Panc1 (cell line): Measurements from ENCODE around the gene TERT. TPM values are rescaled to one million over a fixed set of nuclear protein-coding genes. Genes with fewer than 3 reads are reported as not detected.

Source experiments
- ATAC-seq: fragments of 200-7000 bp; cut with Tn5 transposase; 2 replicates; pipeline ENCODE4 v1.9.1; 2020; ENCODE audit warnings: mild to moderate bottlenecking, moderate library complexity
- BruUV-seq: library from RNA; stranded (reverse); fragments of 400-500 nt; replicated peaks from 2 replicates; lab custom pipeline; 2021; lab: Mats Ljungman, UMichigan
- CTCF ChIA-PET: fragments of 300-600 bp; sonication (Branson Sonifier 250); formaldehyde crosslinking; loops from one replicate; lab custom pipeline; 2022; ENCODE audit warnings: antibody characterized with exemption; lab: Charles Lee
- POLR2A ChIA-PET: fragments of 300-600 bp; sonication (Branson Sonifier 250); formaldehyde crosslinking; loops from one replicate; lab custom pipeline; 2022; ENCODE audit warnings: antibody characterized with exemption; lab: Charles Lee
- DNase-seq: peaks from one replicate; pipeline ENCODE4 v3.0.0-alpha.2; 2010; ENCODE audit warnings: low read depth, low spot score
- H3K27ac ChIP-seq: 2 replicates; pipeline ENCODE4 v1.5.1; 2011; ENCODE audit warnings: mild to moderate bottlenecking, low read length, inconsistent platforms
- H3K27me3 ChIP-seq: fragments of 200-500 bp; sonication (Bioruptor generic); 2 replicates; pipeline ENCODE4 v1.6.0; 2014; ENCODE audit warnings: low read length, inconsistent platforms; ENCODE audit not compliant: control insufficient read depth, insufficient read depth
- H3K36me3 ChIP-seq: fragments of 200-500 bp; sonication (Bioruptor generic); 2 replicates; pipeline ENCODE4 v1.5.1; 2014; ENCODE audit warnings: inconsistent platforms, mild to moderate bottlenecking, low read length, moderate library complexity; ENCODE audit not compliant: control insufficient read depth, insufficient read depth
- H3K4me1 ChIP-seq: 2 replicates; pipeline ENCODE4 v1.5.1; 2011; ENCODE audit warnings: inconsistent platforms, mild to moderate bottlenecking, low read length, moderate library complexity; ENCODE audit not compliant: control insufficient read depth, insufficient read depth
- H3K4me3 ChIP-seq, 2 experiments: 2 replicates each; pipeline ENCODE4 v1.5.1; 2011 to 2012; ENCODE audit warnings: low read depth in 2 of 2, low read length in 2 of 2, mild to moderate bottlenecking in 2 of 2, inconsistent platforms in 1 of 2, moderate library complexity in 1 of 2
- H3K9me3 ChIP-seq: fragments of 200-500 bp; sonication (Bioruptor generic); 2 replicates; pipeline ENCODE4 v1.5.1; 2014; ENCODE audit warnings: low read depth, mild to moderate bottlenecking, inconsistent platforms, low read length, moderate library complexity; ENCODE audit not compliant: control insufficient read depth, insufficient read depth
- CTCF ChIP-seq: fragments of 450-650 bp; IDR thresholded peaks from 2 replicates; pipeline ENCODE4 v1.5.1; 2017; ENCODE audit warnings: mild to moderate bottlenecking
- POLR2AphosphoS5 ChIP-seq: IDR thresholded peaks from 2 replicates; pipeline ENCODE4 v1.6.1; 2012; ENCODE audit warnings: mild to moderate bottlenecking, low read depth, low read length, moderate library complexity
- REST ChIP-seq, 2 experiments: IDR thresholded peaks; 2 replicates each; pipeline ENCODE4 v1.6.1; 2011 to 2012; ENCODE audit warnings: low read depth in 2 of 2, control low read depth in 1 of 2, low read length in 1 of 2, mild to moderate bottlenecking in 1 of 2, moderate library complexity in 1 of 2; ENCODE audit not compliant: insufficient read depth in 1 of 2
- SIN3A ChIP-seq: IDR thresholded peaks from 2 replicates; pipeline ENCODE4 v1.6.1; 2012; ENCODE audit warnings: low read depth, mild to moderate bottlenecking, low read length, moderate library complexity, borderline replicate concordance; ENCODE audit not compliant: insufficient read depth
- TCF7L2 ChIP-seq: IDR thresholded peaks from 2 replicates; pipeline ENCODE4 v1.6.1; 2011; ENCODE audit warnings: mild to moderate bottlenecking, low read depth, low read length, inconsistent platforms
- in situ Hi-C: cut with HindIII; loops from 2 replicates; pipeline ENCODE4 v1.10.0; 2016; ENCODE audit warnings: low sequenced_read_pairs, low pct_unique_long_range_greater_than_20kb
- intact Hi-C: fragments of 100-400 bp; cut with micrococcal nuclease; formaldehyde crosslinking; loops from one replicate; pipeline ENCODE4 v1.10.0; 2022; ENCODE audit not compliant: unreplicated experiment
- total RNA-seq: library from RNA; stranded (reverse); gene quantifications from one replicate; pipeline ENCODE4 v1.2.1, GENCODE V29; 2021; ENCODE audit not compliant: unreplicated experiment

Gene TERT
- total RNA-seq, 1 experiment from 2014 or later, result 8.9 TPM

DNA sequence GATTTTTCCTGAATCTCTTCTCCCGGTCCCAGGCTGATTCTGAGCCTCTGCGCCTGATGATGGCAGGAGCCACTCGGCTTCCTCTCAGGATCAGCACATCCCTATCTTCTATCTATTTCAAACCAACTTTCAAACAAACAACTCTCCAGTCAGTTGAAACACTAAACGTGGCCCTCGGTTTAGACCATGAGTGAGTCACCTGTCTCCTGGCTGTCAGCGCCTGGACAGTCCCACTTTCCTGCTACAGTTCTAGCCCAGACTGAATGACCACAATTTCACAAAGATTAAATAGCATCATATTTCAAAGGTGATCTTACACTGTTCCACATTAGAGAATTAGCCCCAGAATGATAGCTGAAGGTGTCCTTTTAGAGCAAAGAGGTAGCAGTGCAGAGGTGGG, 87.3 kb downstream of the TERT start:
- Histone ChIP-seq H3K27ac (no peak overlapping the region), H3K27me3 (no peaks in the 10 kb centered on the region), H3K4me3 (no peak overlapping the region), H3K36me3 (no peaks in the 10 kb centered on the region), H3K9me3 (no peaks in the 10 kb centered on the region), H3K4me1 (no peaks in the 10 kb centered on the region; the same call in none of the 2 replicates)
- BruUV-seq, result no TSS peak
- DNase-seq, result no peak
- TF ChIP-seq TCF7L2, result no peak
- TF ChIP-seq REST (IDR thresholded peaks at IDR 0.05; ENCODE audit: insufficient read depth in 1 of 2, low read depth in 2 of 2, low read length in 1 of 2), result no peak
- no peak for TF ChIP-seq SIN3A
- no peak for TF ChIP-seq CTCF
- TF ChIP-seq POLR2AphosphoS5, result no peak
- POLR2A ChIA-PET, result no interaction called here
- intact Hi-C loops, result no loop called here
- no peak for ATAC-seq
- CTCF ChIA-PET, result no interaction called here
- in situ Hi-C loops, result no loop called here

DNA sequence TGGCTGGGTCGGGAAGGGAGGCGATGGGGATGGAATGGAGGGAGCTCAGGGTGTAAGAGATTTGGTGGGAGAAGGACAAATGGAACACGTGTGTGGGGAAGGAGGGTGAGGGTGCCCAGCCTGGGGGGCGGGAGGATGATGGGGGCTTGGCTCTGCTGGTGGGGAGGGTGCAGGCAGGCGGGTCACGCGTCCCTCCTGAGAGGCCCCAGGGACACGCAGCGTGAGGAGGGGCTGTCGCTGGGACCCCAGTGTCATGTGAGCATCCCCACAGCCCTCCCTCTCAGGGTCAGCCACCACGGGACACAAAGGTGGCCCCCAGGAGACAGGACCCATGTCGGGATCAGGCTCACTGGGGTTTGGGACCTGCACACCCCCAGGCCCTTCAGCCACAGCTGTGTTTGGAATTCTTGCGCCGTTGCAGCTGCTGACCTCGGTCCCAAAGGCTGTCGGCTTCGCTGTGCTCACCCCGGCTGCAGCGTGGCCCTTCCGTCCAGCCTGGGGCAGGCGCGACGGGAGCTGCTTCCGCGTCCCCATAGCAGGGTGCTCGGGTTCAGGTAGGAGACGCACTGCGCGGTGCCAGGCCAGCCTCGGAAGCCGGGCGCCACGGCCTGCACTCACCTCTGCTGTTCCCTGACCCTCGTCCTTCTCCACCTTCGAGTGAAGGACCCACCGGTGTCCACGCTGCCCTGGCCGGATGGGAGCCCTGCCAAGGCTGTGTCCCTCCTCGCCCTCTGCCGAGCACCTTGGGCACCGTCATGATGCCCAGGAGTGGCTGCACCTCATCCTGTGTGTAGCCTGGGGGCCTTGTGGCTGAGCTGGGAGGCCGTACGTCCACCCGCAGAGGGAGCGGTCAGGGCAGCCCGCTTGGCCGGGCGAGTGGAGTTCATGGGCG, 88.1 kb downstream of the TERT start:
- intact Hi-C loops, result no loop called here
- in situ Hi-C loops, result no loop called here
- CTCF ChIA-PET, result no interaction called here
- no peak for DNase-seq
- BruUV-seq, result no TSS peak
- no peak for ATAC-seq
- Histone ChIP-seq H3K27me3 (no peaks in the 10 kb centered on the region), H3K4me1 (no peaks in the 10 kb centered on the region; the same call in none of the 2 replicates), H3K4me3 (no peak overlapping the region), H3K36me3 (no peaks in the 10 kb centered on the region), H3K27ac (no peak overlapping the region), H3K9me3 (no peaks in the 10 kb centered on the region)
- POLR2A ChIA-PET, result no interaction called here
- TF ChIP-seq TCF7L2 (no peak), CTCF (no peak), REST (IDR thresholded peaks at IDR 0.05; ENCODE audit: insufficient read depth in 1 of 2, low read depth in 2 of 2, low read length in 1 of 2) (no peak), SIN3A (no peak), POLR2AphosphoS5 (no peak)
